D721Med (cell line): ENCODE results near the gene EMILIN3.

Experiments used
- DNase-seq: peaks from one replicate; pipeline ENCODE4 v3.0.0; 2011; ENCODE audit warnings: low spot score; ENCODE audit not compliant: insufficient read length
- FAIRE-seq: peaks from 2 replicates; lab custom pipeline; 2011; peaks lifted over from hg19 to GRCh38; lab: Jason Lieb, UNC
- TF ChIP-seq, protein P1 (sequence below): IDR thresholded peaks from 2 replicates; pipeline ENCODE4 v1.5.1; 2012; ENCODE audit warnings: mild to moderate bottlenecking, control low read depth; ENCODE audit not compliant: insufficient read depth; ENCODE audit errors: missing control alignments

The EMILIN3 gene

DNA sequence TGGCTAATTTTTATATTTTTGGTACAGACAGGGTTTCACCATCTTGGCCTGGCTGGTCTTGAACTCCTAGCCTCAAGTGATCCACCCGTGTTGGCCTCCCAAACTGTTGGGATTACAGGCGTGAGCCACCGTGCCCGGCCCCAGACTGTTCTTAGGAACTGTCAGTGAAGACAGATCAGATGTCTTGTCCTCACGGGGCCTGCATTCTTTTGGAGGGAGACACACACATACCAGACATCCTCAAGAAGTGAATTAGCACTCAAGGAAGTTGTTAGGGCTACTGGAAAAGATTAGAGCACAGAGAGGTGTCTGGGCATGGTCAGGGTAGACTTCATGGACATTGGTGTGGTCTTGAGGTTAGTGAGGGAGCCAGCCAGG, 36.3 kb downstream of the EMILIN3 start:
- FAIRE-seq (no peak), DNase-seq (no peak)
- TF ChIP-seq, protein P1, sequence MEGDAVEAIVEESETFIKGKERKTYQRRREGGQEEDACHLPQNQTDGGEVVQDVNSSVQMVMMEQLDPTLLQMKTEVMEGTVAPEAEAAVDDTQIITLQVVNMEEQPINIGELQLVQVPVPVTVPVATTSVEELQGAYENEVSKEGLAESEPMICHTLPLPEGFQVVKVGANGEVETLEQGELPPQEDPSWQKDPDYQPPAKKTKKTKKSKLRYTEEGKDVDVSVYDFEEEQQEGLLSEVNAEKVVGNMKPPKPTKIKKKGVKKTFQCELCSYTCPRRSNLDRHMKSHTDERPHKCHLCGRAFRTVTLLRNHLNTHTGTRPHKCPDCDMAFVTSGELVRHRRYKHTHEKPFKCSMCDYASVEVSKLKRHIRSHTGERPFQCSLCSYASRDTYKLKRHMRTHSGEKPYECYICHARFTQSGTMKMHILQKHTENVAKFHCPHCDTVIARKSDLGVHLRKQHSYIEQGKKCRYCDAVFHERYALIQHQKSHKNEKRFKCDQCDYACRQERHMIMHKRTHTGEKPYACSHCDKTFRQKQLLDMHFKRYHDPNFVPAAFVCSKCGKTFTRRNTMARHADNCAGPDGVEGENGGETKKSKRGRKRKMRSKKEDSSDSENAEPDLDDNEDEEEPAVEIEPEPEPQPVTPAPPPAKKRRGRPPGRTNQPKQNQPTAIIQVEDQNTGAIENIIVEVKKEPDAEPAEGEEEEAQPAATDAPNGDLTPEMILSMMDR: no peak

DNA sequence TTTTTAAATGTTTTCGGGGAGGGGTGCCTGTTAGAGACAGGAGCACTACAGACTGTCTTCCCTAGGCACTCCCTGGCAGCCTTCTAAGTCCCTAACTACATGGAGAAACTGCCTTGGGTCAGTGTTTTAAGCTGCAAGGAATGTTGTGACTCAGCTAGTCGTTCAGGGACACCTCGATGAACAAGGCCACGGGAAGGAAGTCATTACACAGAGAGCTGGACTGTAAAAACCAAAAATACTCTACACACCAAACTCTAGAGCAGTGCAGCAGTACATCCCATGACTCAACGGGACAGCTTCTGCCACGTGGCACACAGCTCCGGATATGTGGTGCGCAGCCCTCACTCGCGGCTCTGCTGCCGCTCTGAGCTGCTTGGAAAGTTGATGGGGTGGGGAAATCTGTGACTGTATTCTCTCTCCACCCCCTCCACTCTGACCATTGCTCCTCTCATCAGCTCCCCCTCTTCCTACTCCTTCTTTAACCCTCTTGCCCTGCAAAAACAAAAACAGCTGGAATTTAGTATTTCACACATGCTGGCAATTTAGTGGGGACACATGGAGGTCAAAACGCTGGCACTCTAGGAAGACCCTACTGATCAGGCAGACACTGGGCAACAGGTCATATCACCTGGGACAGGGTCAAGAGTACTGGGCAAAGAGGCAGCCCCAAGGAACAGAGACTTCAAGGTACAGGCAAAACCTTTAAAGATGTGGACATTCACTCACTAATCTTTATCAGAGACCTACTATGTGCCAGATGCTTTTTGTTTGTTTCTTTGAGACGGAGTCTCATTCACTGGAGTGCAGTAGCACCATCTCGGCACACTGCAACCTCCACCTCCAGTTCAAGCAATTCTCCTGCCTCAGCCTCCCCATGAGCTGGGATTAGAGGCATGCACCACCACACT, 36.9 kb downstream of the EMILIN3 start:
- DNase-seq (no peak), FAIRE-seq (no peak)
- TF ChIP-seq, protein P1: no peak

DNA sequence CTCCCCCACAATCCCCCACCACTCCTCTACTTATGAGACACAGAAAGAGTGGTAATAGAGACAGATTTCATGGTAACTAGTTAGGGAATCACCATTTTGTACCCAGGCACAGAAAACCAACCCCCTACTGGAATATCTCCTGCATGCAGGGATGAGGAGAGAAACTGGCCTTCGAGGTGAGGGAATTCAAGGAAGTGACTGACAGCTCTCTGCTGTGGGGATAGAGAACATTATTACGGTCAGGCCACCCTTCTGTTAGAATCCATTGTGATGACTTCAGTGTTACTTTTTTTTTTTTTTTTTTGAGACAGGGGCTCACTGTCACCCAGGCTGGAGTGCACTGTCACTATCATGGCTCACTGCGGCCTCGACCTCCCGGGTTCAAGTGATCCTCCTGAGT, 39.4 kb downstream of the EMILIN3 start:
- FAIRE-seq (no peak), DNase-seq (no peak)
- TF ChIP-seq, protein P1: no peak

DNA sequence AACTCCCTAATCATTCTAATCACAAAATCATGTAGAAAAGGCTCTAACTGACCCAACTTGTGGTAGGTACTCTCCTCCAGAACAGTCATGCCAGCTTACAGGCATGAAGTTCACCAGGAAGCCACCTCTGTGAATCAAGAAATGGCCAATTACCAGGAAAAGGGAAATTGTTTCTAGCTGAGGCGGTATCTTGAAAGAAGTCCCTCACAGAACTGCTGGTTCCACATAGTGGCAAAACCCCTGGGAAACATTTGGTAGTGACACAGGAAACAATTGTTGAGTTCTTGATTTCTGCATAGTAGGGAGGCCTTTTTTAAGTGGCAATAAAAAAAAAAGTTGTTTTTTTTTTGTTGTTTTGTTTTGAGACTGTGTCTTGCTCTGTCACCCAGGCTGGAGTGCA, 45.6 kb downstream of the EMILIN3 start:
- FAIRE-seq (no peak), DNase-seq (no peak)
- TF ChIP-seq, protein P1: no peak

DNA sequence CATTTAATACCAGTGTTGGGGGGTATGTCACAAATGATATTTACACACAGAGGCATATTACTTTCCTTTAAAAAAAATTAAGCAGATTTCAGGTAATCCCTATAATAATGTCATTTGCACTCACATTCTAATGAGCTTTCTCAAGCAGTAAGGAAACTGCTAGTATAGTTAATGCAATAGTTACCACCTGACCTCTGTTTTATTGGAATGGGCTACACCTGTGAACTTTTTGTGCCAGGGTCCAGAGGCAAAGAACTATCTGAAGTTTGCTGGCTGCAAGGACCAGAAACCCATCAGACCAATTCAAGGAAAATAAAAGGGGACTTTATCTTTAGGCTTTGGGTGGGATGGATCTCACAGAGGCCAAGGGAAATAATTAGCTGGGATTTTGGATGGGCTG, 46.2 kb downstream of the EMILIN3 start:
- FAIRE-seq (no peak), DNase-seq (no peak)
- TF ChIP-seq, protein P1: no peak

DNA sequence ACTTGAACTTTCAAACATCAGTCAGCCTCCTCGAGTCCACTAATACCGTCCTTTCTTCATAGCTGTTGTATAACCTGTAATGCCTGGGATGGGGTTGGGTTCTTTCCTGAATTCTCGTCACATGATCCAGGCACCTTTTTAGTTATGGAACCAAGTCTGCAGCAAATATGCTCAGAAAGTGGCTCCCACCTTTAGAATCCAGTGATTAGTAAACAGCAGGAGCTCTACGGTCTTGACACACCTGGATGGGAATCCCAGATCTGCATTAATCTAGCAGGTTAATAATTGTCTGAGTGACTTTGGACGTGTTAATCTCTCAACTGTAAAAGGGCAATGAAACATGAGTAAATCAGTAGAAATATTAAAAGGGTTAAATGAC, 48.4 kb downstream of the EMILIN3 start:
- FAIRE-seq (no peak), DNase-seq (no peak)
- TF ChIP-seq, protein P1: no peak
